Aorta (tissue), 5 donors: ENCODE results near the gene DNAJA4. TPM values are rescaled to one million over a fixed set of nuclear protein-coding genes. Genes with fewer than 3 reads are reported as not detected.

Experiments
- ATAC-seq: fragments of 200-7000 bp; cut with Tn5 transposase; one replicate; pipeline ENCODE4 v1.9.1; 2022; ENCODE audit warnings: moderate library complexity; ENCODE audit not compliant: low FRiP score
- DNase-seq, 2 donors: peaks; one replicate each; pipeline ENCODE4 v3.0.0-alpha.2; 2020
- H3K27ac ChIP-seq, 2 donors: one replicate each; pipeline ENCODE4 v1.5.1; 2013; ENCODE audit warnings: low read length in 2 of 2, mild to moderate bottlenecking in 2 of 2, moderate library complexity in 2 of 2, control low read depth in 1 of 2, inconsistent platforms in 1 of 2, low read depth in 1 of 2
- H3K27me3 ChIP-seq, 2 donors: one replicate each; pipeline ENCODE4 v1.6.1; 2013; ENCODE audit warnings: control low read depth in 1 of 2, low read length in 1 of 2, mild to moderate bottlenecking in 1 of 2, moderate library complexity in 1 of 2; ENCODE audit not compliant: insufficient read depth in 2 of 2, control insufficient read depth in 1 of 2
- H3K36me3 ChIP-seq, 2 donors: one replicate each; pipeline ENCODE4 v1.6.1; 2013; ENCODE audit warnings: control low read depth in 1 of 2, low read length in 1 of 2, mild to moderate bottlenecking in 1 of 2; ENCODE audit not compliant: insufficient read depth in 2 of 2, control insufficient read depth in 1 of 2
- H3K4me1 ChIP-seq, 2 donors: one replicate each; pipeline ENCODE4 v1.6.1; 2013; ENCODE audit warnings: low read length in 2 of 2, control low read depth in 1 of 2, mild to moderate bottlenecking in 1 of 2, moderate library complexity in 1 of 2; ENCODE audit not compliant: insufficient read depth in 2 of 2, control insufficient read depth in 1 of 2
- H3K4me3 ChIP-seq, 2 donors: one replicate each; pipeline ENCODE4 v1.5.1; 2013; ENCODE audit warnings: low read length in 2 of 2, control low read depth in 1 of 2, mild to moderate bottlenecking in 1 of 2
- H3K9me3 ChIP-seq: one replicate; pipeline ENCODE4 v1.6.1; 2013; ENCODE audit warnings: mild to moderate bottlenecking, low read length; ENCODE audit not compliant: control insufficient read depth
- whole genome bisulfite sequencing, 2 donors: extraction: QIAGEN DNeasy Blood & Tissue Kit; methylation state at CpG; one replicate each; pipeline ENCODE4 v1.1.7; 2013; 5-methylcytosine and 5-hydroxymethylcytosine counted together
- intact Hi-C, 2 donors: fragments of 100-400 bp; cut with DNase I; formaldehyde crosslinking; loops; one replicate each; pipeline versions ENCODE4 v1.14.2 to v1.15.0; 2022
- polyA plus RNA-seq, 2 donors: library from polyadenylated mRNA; stranded (reverse); fragments of 200-250 nt; gene quantifications; one replicate each; pipeline ENCODE4 v1.2.3, GENCODE V29; 2013
- total RNA-seq, 2 donors: library from RNA; stranded (reverse); fragmentation: NEBNext Ultra II Directional; extraction: Animal tissue kit (Norgen Biotek cat#: 25700); gene quantifications; one replicate each; pipeline ENCODE4 v1.2.1, GENCODE V29; 2021
- donor health status: healthy with polysubstance abuse.
- donor health status: Bipolar disorder and iron deficiency.
- donor health status: DM: no; HTN: no; CAD: no.
- donor health status: DM: no; HTN: no; CAD: no.
- donor health status: DM: yes; HTN: yes; CAD: no.

The DNAJA4 gene
- total and polyA plus RNA-seq, 4 donors = 12.0 to 53.0 (median 18.6) TPM

- Histone ChIP-seq H3K27me3 (no peaks in the 10 kb centered on the region), H3K9me3 (no peaks in the 10 kb centered on the region), H3K36me3 (peaks cover 4 to 14% of the 10 kb centered on the region in 2 donors), H3K27ac (no peak overlapping the region), H3K4me1 (no peaks in the 10 kb centered on the region), H3K4me3 (no peak overlapping the region)
- intact Hi-C loops = no loop called here
- DNase-seq (no peak), ATAC-seq (no peak)
- 89 to 92% methylated on average over 13 of the region's 13 CpGs for WGBS, 2 donors
Measured at GRCh38 chr15:78280319-78281072, 16.1 kb downstream of the DNAJA4 start.

GRCh38 chr15:78282324-78282723, 18.0 kb downstream of the DNAJA4 start:
- DNase-seq (no peak), ATAC-seq (no peak)
- no peak overlapping the region for H3K27ac ChIP-seq
- H3K36me3 ChIP-seq = peaks cover 4 to 15% of the 10 kb centered on the region in 2 donors
- no peaks in the 10 kb centered on the region for H3K4me1 ChIP-seq
- no peaks in the 10 kb centered on the region for H3K27me3 ChIP-seq
- intact Hi-C loops = no loop called here
- no peak overlapping the region for H3K4me3 ChIP-seq
- no peaks in the 10 kb centered on the region for H3K9me3 ChIP-seq
- 76 to 86% methylated on average over 2 of the region's 2 CpGs for whole genome bisulfite sequencing, 2 donors

GRCh38 chr15:78284758-78285157, 20.4 kb downstream of the DNAJA4 start:
- intact Hi-C loops = no loop called here
- H3K9me3 ChIP-seq = no peaks in the 10 kb centered on the region
- 76 to 79% methylated on average over 4 of the region's 4 CpGs for WGBS, 2 donors
- no peaks in the 10 kb centered on the region for H3K27me3 ChIP-seq
- H3K4me3 ChIP-seq = no peak overlapping the region
- H3K4me1 ChIP-seq = no peaks in the 10 kb centered on the region
- DNase-seq = no peak
- no peak for ATAC-seq
- peaks cover 7 to 22% of the 10 kb centered on the region in 2 donors for H3K36me3 ChIP-seq
- no peak overlapping the region for H3K27ac ChIP-seq

- intact Hi-C loops = no loop called here
- Histone ChIP-seq H3K4me3 (no peak overlapping the region), H3K27me3 (no peaks in the 10 kb centered on the region), H3K4me1 (no peaks in the 10 kb centered on the region), H3K9me3 (no peaks in the 10 kb centered on the region), H3K27ac (no peak overlapping the region), H3K36me3 (peaks cover 6 to 14% of the 10 kb centered on the region in 2 donors)
- ATAC-seq = no peak
- DNase-seq = no peak
- WGBS, 2 donors = 82 to 88% methylated on average over 3 of the region's 3 CpGs
Measured at GRCh38 chr15:78290222-78290621, 25.9 kb downstream of the DNAJA4 start.

GRCh38 chr15:78291052-78291451, 26.7 kb downstream of the DNAJA4 start:
- Histone ChIP-seq H3K4me3 (no peak overlapping the region), H3K36me3 (peaks cover 6 to 12% of the 10 kb centered on the region in 2 donors), H3K27me3 (no peaks in the 10 kb centered on the region), H3K9me3 (no peaks in the 10 kb centered on the region), H3K27ac (no peak overlapping the region), H3K4me1 (no peaks in the 10 kb centered on the region)
- ATAC-seq (no peak), DNase-seq (no peak)
- intact Hi-C loops = no loop called here
- WGBS, 2 donors = 49 to 64% methylated on average over 2 of the region's 2 CpGs

GRCh38 chr15:78291698-78292097, 27.3 kb downstream of the DNAJA4 start:
- DNase-seq (no peak), ATAC-seq (no peak)
- Histone ChIP-seq H3K4me1 (no peaks in the 10 kb centered on the region), H3K27me3 (no peaks in the 10 kb centered on the region), H3K27ac (no peak overlapping the region), H3K4me3 (no peak overlapping the region), H3K9me3 (no peaks in the 10 kb centered on the region), H3K36me3 (peaks cover 6 to 12% of the 10 kb centered on the region in 2 donors)
- WGBS, 2 donors = 95 to 96% methylated on average over 2 of the region's 2 CpGs
- intact Hi-C loops = no loop called here

GRCh38 chr15:78292219-78292618, 27.9 kb downstream of the DNAJA4 start:
- 93 to 94% methylated on average over 1 of the region's 1 CpG for whole genome bisulfite sequencing, 2 donors
- Histone ChIP-seq H3K36me3 (peaks cover 6 to 12% of the 10 kb centered on the region in 2 donors), H3K4me3 (no peak overlapping the region)

GRCh38 chr15:78299101-78299930, 35.0 kb downstream of the DNAJA4 start, which contains the start of gene SKIC8:
Gene SKIC8 (minus strand): TSS chr15:78299609. CDS start chr15:78295686, 3,923 bp downstream.
- ATAC-seq = peak; percentile 99
- Histone ChIP-seq H3K36me3 (peaks cover 0 to under 1% of the 10 kb centered on the region in 2 donors), H3K4me1 (no peaks in the 10 kb centered on the region), H3K9me3 (no peaks in the 10 kb centered on the region), H3K4me3 (peak within 1 kb of the TSS; percentile 36 to 87), H3K27me3 (no peaks in the 10 kb centered on the region), H3K27ac (peak within 1 kb of the TSS in 1 of 2 donors; percentile 61)
- DNase-seq = peak; percentile 95 to 97
- WGBS, 2 donors = 0% methylated on average over 51 to 55 of the region's 55 CpGs
- intact Hi-C loops = no loop called here

More at GRCh38 chr15:78292219-78292618, 27.9 kb downstream of the DNAJA4 start:
- DNase-seq (no peak), ATAC-seq (no peak)
- Histone ChIP-seq H3K27ac (no peak overlapping the region), H3K9me3 (no peaks in the 10 kb centered on the region), H3K4me1 (no peaks in the 10 kb centered on the region), H3K27me3 (no peaks in the 10 kb centered on the region)
- intact Hi-C loops = no loop called here
